ENCODE results near the gene RBM10. TPM values are rescaled to one million over a fixed set of nuclear protein-coding genes. Genes with fewer than 3 reads are reported as not detected.

Gene RBM10
- total and polyA plus RNA-seq, 9 donors, result 12.0 to 53.0 (median 36.7) TPM

- Histone ChIP-seq H3K4me1 (ENCODE audit: insufficient read depth) (peaks cover 16% of the 10 kb centered on the region), H3K9me3 (no peaks in the 10 kb centered on the region), H3K4me3 (peak overlapping the region; percentile 83), H3K27me3 (no peaks in the 10 kb centered on the region), H3K36me3 (no peaks in the 10 kb centered on the region), H3K27ac (peak overlapping the region; percentile 88 to 93)
- DNase-seq, result peak; percentile 53 to 81 (median 79)
- no peak for TF ChIP-seq POLR2A (IDR thresholded peaks at IDR 0.05)
- TF ChIP-seq, protein P1, sequence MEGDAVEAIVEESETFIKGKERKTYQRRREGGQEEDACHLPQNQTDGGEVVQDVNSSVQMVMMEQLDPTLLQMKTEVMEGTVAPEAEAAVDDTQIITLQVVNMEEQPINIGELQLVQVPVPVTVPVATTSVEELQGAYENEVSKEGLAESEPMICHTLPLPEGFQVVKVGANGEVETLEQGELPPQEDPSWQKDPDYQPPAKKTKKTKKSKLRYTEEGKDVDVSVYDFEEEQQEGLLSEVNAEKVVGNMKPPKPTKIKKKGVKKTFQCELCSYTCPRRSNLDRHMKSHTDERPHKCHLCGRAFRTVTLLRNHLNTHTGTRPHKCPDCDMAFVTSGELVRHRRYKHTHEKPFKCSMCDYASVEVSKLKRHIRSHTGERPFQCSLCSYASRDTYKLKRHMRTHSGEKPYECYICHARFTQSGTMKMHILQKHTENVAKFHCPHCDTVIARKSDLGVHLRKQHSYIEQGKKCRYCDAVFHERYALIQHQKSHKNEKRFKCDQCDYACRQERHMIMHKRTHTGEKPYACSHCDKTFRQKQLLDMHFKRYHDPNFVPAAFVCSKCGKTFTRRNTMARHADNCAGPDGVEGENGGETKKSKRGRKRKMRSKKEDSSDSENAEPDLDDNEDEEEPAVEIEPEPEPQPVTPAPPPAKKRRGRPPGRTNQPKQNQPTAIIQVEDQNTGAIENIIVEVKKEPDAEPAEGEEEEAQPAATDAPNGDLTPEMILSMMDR (IDR thresholded peaks at IDR 0.05), result no peak
- TF ChIP-seq EP300 (IDR thresholded peaks at IDR 0.05), result no peak
- intact Hi-C loops (cut with DNase I), result no loop called here
- WGBS, 3 donors, result 13 to 25% (median 14%) methylated on average over 38 to 60 of the region's 60 CpGs
Observed at GRCh38 chrX:47218920-47219815, 74.1 kb downstream of the RBM10 start.

GRCh38 chrX:47221756-47222155 is 76.7 kb downstream of the RBM10 start:
- WGBS, 3 donors, result 65 to 76% (median 75%) methylated on average over 4 of the region's 4 CpGs
- H3K27ac ChIP-seq, result no peak overlapping the region
- H3K9me3 ChIP-seq, result no peaks in the 10 kb centered on the region
- peak in 2 of 5 donors; percentile 18 to 31 for DNase-seq
- intact Hi-C loops (cut with DNase I), result no loop called here
- H3K4me3 ChIP-seq, result no peak overlapping the region
- no peak for TF ChIP-seq EP300 (IDR thresholded peaks at IDR 0.05)
- TF ChIP-seq, protein P1 (IDR thresholded peaks at IDR 0.05), result no peak
- H3K36me3 ChIP-seq, result no peaks in the 10 kb centered on the region
- H3K27me3 ChIP-seq, result no peaks in the 10 kb centered on the region
- H3K4me1 ChIP-seq (ENCODE audit: insufficient read depth), result peaks cover 16% of the 10 kb centered on the region

DNA sequence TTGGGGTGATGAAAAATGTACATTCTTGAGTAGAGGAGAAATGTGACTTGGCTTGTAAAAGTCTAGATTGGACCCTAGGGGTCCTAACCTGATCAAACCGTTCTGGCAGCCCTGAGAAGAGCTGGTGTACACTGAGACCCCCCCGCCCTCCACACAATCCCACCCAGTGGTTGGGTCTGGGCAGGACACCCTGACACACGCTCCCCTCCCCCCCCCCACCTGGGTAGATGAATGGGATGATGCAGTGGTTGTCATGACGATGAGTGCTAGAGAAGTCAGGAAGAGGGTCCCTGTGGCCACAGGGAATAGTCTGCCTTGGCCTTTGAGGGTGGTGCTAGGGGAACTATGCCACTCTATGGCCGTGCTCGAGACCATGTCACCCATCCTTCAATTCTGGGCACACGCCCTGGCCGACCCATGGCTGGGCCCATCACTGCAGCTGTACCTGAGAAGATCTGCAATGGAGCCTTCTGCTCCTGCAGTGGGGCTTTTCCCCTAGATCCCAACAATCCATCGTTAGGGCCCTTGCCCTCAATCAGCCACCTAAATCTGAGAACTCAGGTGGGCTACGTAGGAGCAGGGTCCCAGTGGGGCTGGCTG is 77.8 kb downstream of the RBM10 start:
- H3K36me3 ChIP-seq, result no peaks in the 10 kb centered on the region
- H3K9me3 ChIP-seq, result no peaks in the 10 kb centered on the region
- TF ChIP-seq POLR2A (IDR thresholded peaks at IDR 0.05), result no peak
- TF ChIP-seq, protein P1 (IDR thresholded peaks at IDR 0.05), result no peak
- TF ChIP-seq EP300 (IDR thresholded peaks at IDR 0.05), result no peak
- H3K4me1 ChIP-seq (ENCODE audit: insufficient read depth), result peaks cover 16% of the 10 kb centered on the region
- peak in 2 of 5 donors; percentile 16 to 24 for DNase-seq
- H3K4me3 ChIP-seq, result no peak overlapping the region
- no peaks in the 10 kb centered on the region for H3K27me3 ChIP-seq
- WGBS, 3 donors, result 84 to 94% (median 93%) methylated on average over 10 of the region's 10 CpGs
- no peak overlapping the region for H3K27ac ChIP-seq
- intact Hi-C loops (cut with DNase I), result no loop called here

GRCh38 chrX:47223476-47224250 is 78.6 kb downstream of the RBM10 start:
- no peaks in the 10 kb centered on the region for H3K36me3 ChIP-seq
- H3K27me3 ChIP-seq, result no peaks in the 10 kb centered on the region
- H3K4me3 ChIP-seq, result no peak overlapping the region
- TF ChIP-seq EP300 (IDR thresholded peaks at IDR 0.05) (no peak), POLR2A (IDR thresholded peaks at IDR 0.05) (no peak)
- TF ChIP-seq, protein P1 (IDR thresholded peaks at IDR 0.05), result no peak
- peaks cover 16% of the 10 kb centered on the region for H3K4me1 ChIP-seq (ENCODE audit: insufficient read depth)
- H3K9me3 ChIP-seq, result no peaks in the 10 kb centered on the region
- intact Hi-C loops (cut with DNase I), result no loop called here
- H3K27ac ChIP-seq, result no peak overlapping the region
- 90 to 92% (median 92%) methylated on average over 13 of the region's 13 CpGs for WGBS, 3 donors
- DNase-seq, result peak in 2 of 5 donors; percentile 9 to 26
